Measurements from ENCODE around the gene TPCN1. TPM values are rescaled to one million over a fixed set of nuclear protein-coding genes. Genes with fewer than 3 reads are reported as not detected.
A peak's percentile ranks its signal among the peaks of the same experiment; 100 is the strongest.

TPCN1 gene
- total and polyA plus RNA-seq, 2 donors = 19.3 to 39.3 TPM

GRCh38 chr12:113329022-113329790 lies 107.9 kb downstream of the TPCN1 start:
- 89% methylated on average over 9 of the region's 9 CpGs for WGBS
- Histone ChIP-seq H3K4me1 (ENCODE audit: insufficient read depth) (no peaks in the 10 kb centered on the region), H3K36me3 (ENCODE audit: insufficient read depth) (no peaks in the 10 kb centered on the region), H3K27ac (ENCODE audit: low read depth) (no peak overlapping the region), H3K4me3 (ENCODE audit: low read depth, low read length) (no peak overlapping the region)
- no peak for DNase-seq (ENCODE audit: extremely low spot score)

DNA sequence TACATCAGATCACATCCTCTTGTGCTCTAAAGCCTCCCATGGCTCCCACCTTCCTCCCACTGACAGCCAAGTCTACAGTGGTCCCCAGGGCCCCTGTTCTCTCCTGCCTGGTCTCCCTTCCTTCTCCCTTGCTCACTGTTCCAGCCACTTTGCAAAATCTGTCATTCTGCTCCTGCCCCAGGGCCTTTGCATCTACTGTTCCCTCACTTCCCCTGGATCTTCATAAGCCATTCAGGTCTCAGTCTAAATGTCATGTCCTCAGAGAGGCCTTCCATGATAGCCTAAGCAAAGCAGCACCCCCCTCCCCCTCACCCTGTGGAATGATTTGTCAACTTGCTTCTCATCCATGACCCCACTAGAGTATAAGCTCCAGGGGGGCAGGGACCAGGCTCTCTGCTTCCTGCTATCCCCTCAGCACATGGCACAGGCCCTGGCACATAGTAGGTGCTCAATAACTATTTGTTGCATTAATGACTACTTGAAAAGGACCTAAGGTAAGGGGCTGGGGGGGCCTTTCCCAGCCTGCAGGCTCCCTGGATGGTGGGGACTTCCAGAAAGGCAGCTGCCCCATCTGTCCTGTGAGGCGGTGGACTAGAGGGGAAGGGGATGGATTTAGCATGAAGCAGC lies 108.6 kb downstream of the TPCN1 start:
- WGBS = 94% methylated on average over 1 of the region's 1 CpG
- Histone ChIP-seq H3K36me3 (ENCODE audit: insufficient read depth) (no peaks in the 10 kb centered on the region), H3K4me1 (ENCODE audit: insufficient read depth) (no peaks in the 10 kb centered on the region), H3K4me3 (ENCODE audit: low read depth, low read length) (no peak overlapping the region), H3K27ac (ENCODE audit: low read depth) (no peak overlapping the region)
- DNase-seq (ENCODE audit: extremely low spot score) = no peak

DNA sequence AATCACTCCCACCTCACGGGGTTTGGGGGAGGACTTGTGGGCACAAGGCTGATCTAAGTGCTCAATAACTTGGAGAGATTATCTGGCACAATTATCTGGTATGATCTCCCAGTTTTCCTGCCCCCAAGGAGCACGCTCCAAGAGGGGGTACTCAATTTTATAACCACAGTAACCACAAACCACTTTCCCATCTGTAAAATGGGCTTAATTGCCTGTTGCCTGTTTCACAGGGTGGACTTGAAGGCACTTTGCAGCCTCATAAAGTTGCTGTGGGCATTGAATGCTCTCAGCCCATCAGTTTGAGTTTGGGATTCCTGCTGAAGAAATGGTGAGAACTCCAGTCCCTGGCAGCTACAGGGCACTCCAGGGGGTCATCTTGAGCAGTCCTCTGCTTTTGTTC lies 109.2 kb downstream of the TPCN1 start:
- Histone ChIP-seq H3K36me3 (ENCODE audit: insufficient read depth) (no peaks in the 10 kb centered on the region), H3K27ac (ENCODE audit: low read depth) (no peak overlapping the region), H3K4me3 (ENCODE audit: low read depth, low read length) (no peak overlapping the region), H3K4me1 (ENCODE audit: insufficient read depth) (no peaks in the 10 kb centered on the region)
- DNase-seq (ENCODE audit: extremely low spot score) = no peak
- WGBS = 95% methylated on average over 2 of the region's 2 CpGs

- WGBS = 81% methylated on average over 17 of the region's 17 CpGs
- no peak for DNase-seq (ENCODE audit: extremely low spot score)
These were observed 111.6 kb downstream of the TPCN1 start for GRCh38 chr12:113332688-113333417.

GRCh38 chr12:113333418-113333750 lies 112.1 kb downstream of the TPCN1 start:
- WGBS = 91% methylated on average over 5 of the region's 5 CpGs
- H3K4me1 ChIP-seq (ENCODE audit: insufficient read depth) = no peaks in the 10 kb centered on the region
- no peaks in the 10 kb centered on the region for H3K36me3 ChIP-seq (ENCODE audit: insufficient read depth)
- no peak for DNase-seq (ENCODE audit: extremely low spot score)
- no peak overlapping the region for H3K27ac ChIP-seq (ENCODE audit: low read depth)
- no peak overlapping the region for H3K4me3 ChIP-seq (ENCODE audit: low read depth, low read length)

More at GRCh38 chr12:113332688-113333417, 111.6 kb downstream of the TPCN1 start:
- H3K4me3 ChIP-seq (ENCODE audit: low read depth, low read length) = no peak overlapping the region
- H3K36me3 ChIP-seq (ENCODE audit: insufficient read depth) = no peaks in the 10 kb centered on the region
- no peak overlapping the region for H3K27ac ChIP-seq (ENCODE audit: low read depth)
- no peaks in the 10 kb centered on the region for H3K4me1 ChIP-seq (ENCODE audit: insufficient read depth)

DNA sequence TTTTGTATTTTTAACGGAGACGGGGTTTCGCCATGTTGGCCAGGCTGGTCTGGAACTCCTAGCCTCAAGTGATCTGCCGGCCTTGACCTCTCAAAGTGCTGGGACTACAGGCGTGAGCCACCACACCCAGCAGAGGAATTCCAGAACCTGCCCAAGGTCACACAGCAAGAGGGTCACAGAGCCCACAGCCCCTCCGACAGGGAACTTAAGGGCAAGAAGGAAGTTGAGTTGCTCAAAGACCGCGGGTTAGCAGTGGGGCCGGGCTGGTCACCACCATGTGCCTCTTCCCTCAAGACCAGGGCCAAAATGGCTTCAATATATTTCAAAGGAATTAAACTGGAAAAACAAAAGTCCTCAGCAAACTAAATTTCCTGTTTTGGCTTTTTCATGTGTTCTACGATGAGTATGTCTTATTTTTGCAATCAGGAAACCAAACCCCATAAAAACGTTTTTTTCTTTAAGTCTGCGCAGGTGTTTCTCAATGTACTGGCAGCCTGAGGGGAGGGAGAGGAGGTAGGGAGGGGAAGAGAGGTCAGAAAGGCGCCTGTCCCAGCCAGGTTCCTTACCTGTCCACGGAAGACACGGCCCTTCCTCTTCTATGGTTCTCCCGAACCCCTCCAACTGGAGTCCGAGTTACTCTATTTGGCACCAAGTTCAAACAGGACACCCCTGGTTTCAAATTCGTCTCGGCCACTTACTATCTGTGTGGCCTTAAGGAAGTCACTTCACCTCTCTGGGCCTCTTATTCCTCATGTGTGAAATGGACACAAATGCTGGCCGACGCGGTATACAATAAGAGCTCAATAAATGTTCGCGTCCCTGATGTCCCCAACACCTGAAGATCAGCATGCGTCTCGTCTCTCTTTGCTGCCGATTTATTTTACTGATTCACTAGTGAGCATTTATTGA lies 112.9 kb downstream of the TPCN1 start:
- DNase-seq (ENCODE audit: extremely low spot score) = no peak
- no peaks in the 10 kb centered on the region for H3K4me1 ChIP-seq (ENCODE audit: insufficient read depth)
- WGBS = 40% methylated on average over 27 of the region's 27 CpGs
- no peak overlapping the region for H3K27ac ChIP-seq (ENCODE audit: low read depth)
- peak overlapping the region; percentile 53 for H3K4me3 ChIP-seq (ENCODE audit: low read depth, low read length)
- H3K36me3 ChIP-seq (ENCODE audit: insufficient read depth) = no peaks in the 10 kb centered on the region

DNA sequence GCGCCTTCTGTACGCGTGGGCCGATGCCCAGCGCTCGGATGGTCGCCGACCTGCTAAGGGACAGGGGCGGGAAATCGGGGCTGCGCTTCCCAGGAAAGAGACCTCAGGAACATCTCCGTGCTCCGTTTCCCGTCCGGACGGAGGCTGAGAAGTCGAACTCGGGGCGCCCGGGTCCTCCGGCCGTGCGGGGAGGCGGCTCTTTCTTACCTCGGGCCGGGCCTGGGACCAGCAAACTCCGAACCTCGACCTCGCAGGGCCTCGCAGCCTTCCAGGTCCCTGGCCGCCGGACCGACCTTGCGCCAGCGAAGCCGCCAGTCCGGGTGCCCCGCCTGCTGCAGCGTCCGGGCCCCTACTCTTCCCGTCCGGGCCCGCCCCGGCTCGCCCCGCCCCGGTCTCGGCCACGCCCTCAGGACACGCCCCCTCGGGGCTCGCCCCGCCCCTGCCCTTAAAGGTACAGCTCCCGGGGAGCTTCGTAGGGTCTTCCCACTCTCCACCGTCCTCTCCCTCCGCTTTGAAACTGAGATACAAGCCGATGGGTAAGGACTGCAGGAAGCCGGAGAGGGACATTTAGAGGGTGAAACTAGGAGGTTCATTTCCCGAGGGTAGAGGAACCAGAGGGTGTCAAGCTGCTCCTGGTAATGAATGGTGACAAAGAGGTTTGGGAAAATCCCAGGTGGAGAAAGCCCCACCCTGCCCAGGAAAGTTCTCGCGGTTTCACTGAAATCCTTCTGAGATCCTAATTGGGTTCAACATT lies 113.7 kb downstream of the TPCN1 start, which contains the start of gene SLC8B1:
SLC8B1 (minus strand) TSS at position 324 of the 754 bp plus-strand sequence. CDS start 2,231 bp downstream, outside the sequence.
- WGBS = 1% methylated on average over 62 of the region's 62 CpGs
- H3K4me3 ChIP-seq (ENCODE audit: low read depth, low read length) = peak within 1 kb of the TSS; percentile 53

GRCh38 chr12:113339540-113339939 lies 118.3 kb downstream of the TPCN1 start:
- DNase-seq (ENCODE audit: extremely low spot score) = no peak
- 96% methylated on average over 5 of the region's 5 CpGs for WGBS
- H3K4me1 ChIP-seq (ENCODE audit: insufficient read depth) = no peaks in the 10 kb centered on the region

More for the DNA sequence above, 113.7 kb downstream of the TPCN1 start, which contains the start of gene SLC8B1:
- Histone ChIP-seq H3K4me1 (ENCODE audit: insufficient read depth) (no peaks in the 10 kb centered on the region), H3K27ac (ENCODE audit: low read depth) (peak within 1 kb of the TSS; percentile 28), H3K36me3 (ENCODE audit: insufficient read depth) (no peaks in the 10 kb centered on the region)
- peak; percentile 25 for DNase-seq (ENCODE audit: extremely low spot score)

GRCh38 chr12:113340061-113340460 lies 118.8 kb downstream of the TPCN1 start:
- 69% methylated on average over 3 of the region's 3 CpGs for WGBS

More at GRCh38 chr12:113339540-113339939, 118.3 kb downstream of the TPCN1 start:
- no peaks in the 10 kb centered on the region for H3K36me3 ChIP-seq (ENCODE audit: insufficient read depth)
- no peak overlapping the region for H3K4me3 ChIP-seq (ENCODE audit: low read depth, low read length)
- H3K27ac ChIP-seq (ENCODE audit: low read depth) = no peak overlapping the region

GRCh38 chr12:113341535-113341934 lies 120.3 kb downstream of the TPCN1 start:
- no peaks in the 10 kb centered on the region for H3K4me1 ChIP-seq (ENCODE audit: insufficient read depth)
- DNase-seq (ENCODE audit: extremely low spot score) = no peak
- WGBS = 74% methylated on average over 6 of the region's 6 CpGs
- no peak overlapping the region for H3K27ac ChIP-seq (ENCODE audit: low read depth)
- no peak overlapping the region for H3K4me3 ChIP-seq (ENCODE audit: low read depth, low read length)
- H3K36me3 ChIP-seq (ENCODE audit: insufficient read depth) = no peaks in the 10 kb centered on the region

More at GRCh38 chr12:113340061-113340460, 118.8 kb downstream of the TPCN1 start:
- Histone ChIP-seq H3K36me3 (ENCODE audit: insufficient read depth) (no peaks in the 10 kb centered on the region), H3K4me1 (ENCODE audit: insufficient read depth) (no peaks in the 10 kb centered on the region), H3K4me3 (ENCODE audit: low read depth, low read length) (no peak overlapping the region), H3K27ac (ENCODE audit: low read depth) (no peak overlapping the region)
- DNase-seq (ENCODE audit: extremely low spot score) = no peak

DNA sequence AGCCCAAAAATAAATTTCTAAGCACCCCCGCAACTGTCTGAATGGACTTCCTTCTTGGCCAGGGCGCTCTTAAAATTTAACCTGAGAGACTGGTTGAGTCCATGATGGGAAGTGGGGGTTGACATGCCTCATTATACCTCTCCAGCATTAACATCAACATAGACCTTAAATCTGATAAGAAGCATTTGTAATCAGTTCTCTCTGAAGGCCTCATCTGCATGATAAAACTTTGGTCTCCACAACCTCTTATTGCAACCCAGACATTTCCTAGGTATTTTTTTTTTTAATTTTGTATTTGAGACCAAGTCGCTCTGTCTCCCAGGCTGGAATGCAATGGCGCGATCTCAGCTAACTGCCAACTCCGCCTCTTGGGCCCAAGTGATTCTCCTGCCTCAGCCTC lies 124.1 kb downstream of the TPCN1 start:
- no peak overlapping the region for H3K27ac ChIP-seq (ENCODE audit: low read depth)
- H3K36me3 ChIP-seq (ENCODE audit: insufficient read depth) = no peaks in the 10 kb centered on the region
- no peaks in the 10 kb centered on the region for H3K4me1 ChIP-seq (ENCODE audit: insufficient read depth)
- 91% methylated on average over 6 of the region's 6 CpGs for WGBS
- no peak for DNase-seq (ENCODE audit: extremely low spot score)
- no peak overlapping the region for H3K4me3 ChIP-seq (ENCODE audit: low read depth, low read length)

DNA sequence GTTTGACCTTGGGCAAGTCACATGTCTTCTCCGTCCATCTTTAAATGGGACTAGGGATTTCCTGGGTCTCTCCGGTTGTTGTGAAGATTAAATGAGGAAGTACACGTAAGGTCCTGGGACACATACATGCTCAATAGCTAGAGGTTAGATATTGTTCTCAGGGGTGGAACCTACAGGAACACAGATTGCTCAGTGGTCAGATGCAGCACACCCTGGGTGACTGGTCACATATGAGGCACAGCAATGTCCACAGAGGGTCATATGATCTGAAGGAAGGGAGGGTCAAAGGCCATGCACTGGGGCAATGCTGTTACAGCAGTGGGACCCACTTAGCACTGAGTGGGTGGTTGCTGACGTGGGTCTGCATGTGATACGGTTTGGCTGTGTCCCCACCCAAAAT lies 125.1 kb downstream of the TPCN1 start:
- H3K27ac ChIP-seq (ENCODE audit: low read depth) = no peak overlapping the region
- no peaks in the 10 kb centered on the region for H3K4me1 ChIP-seq (ENCODE audit: insufficient read depth)
- H3K36me3 ChIP-seq (ENCODE audit: insufficient read depth) = no peaks in the 10 kb centered on the region
- H3K4me3 ChIP-seq (ENCODE audit: low read depth, low read length) = no peak overlapping the region
- DNase-seq (ENCODE audit: extremely low spot score) = no peak
- 84% methylated on average over 5 of the region's 5 CpGs for WGBS
